H1 (cell line): Measurements from ENCODE around the gene PTPRT. TPM values are rescaled to one million over a fixed set of nuclear protein-coding genes. Genes with fewer than 3 reads are reported as not detected.

Experiments used
- CTCF ChIA-PET: fragments of 300-600 bp; sonication (Branson Sonifier 250); formaldehyde crosslinking; loops from one replicate; lab custom pipeline; 2021; ENCODE audit not compliant: partially characterized antibody; lab: Charles Lee
- POLR2A ChIA-PET: fragments of 300-600 bp; sonication (Branson Sonifier 250); formaldehyde crosslinking; loops from one replicate; lab custom pipeline; 2021; ENCODE audit warnings: inconsistent platforms; ENCODE audit not compliant: partially characterized antibody; lab: Charles Lee
- DNase-seq, 2 experiments: peaks; one replicate each; pipeline versions ENCODE4 v3.0.0 to v3.0.0-alpha.2; 2010 to 2022; ENCODE audit warnings: low spot score in 2 of 2, low read depth in 1 of 2, mixed read lengths in 1 of 2
- FAIRE-seq: peaks from 2 replicates; lab custom pipeline; 2011; peaks lifted over from hg19 to GRCh38; lab: Jason Lieb, UNC
- H2AFZ ChIP-seq: 2 replicates; pipeline ENCODE4 v1.8.1; 2012; ENCODE audit warnings: low read length, inconsistent platforms
- H2AK5ac ChIP-seq: 2 replicates; pipeline ENCODE4 v1.6.1; 2013; ENCODE audit warnings: low read depth, low read length
- H2BK120ac ChIP-seq: replicated peaks from 2 replicates; pipeline ENCODE3; 2013; ENCODE audit warnings: low read depth, low read length, inconsistent platforms
- H2BK12ac ChIP-seq: 2 replicates; pipeline ENCODE4 v1.6.1; 2013; ENCODE audit warnings: low read depth, low read length
- H2BK15ac ChIP-seq: 2 replicates; pipeline ENCODE4 v1.6.1; 2013; ENCODE audit warnings: low read length
- H2BK20ac ChIP-seq: 2 replicates; pipeline ENCODE4 v1.6.1; 2013; ENCODE audit warnings: low read length
- H2BK5ac ChIP-seq: 2 replicates; pipeline ENCODE4 v1.6.1; 2013; ENCODE audit warnings: low read depth, low read length
- H3K14ac ChIP-seq: 2 replicates; pipeline ENCODE4 v1.6.1; 2013; ENCODE audit warnings: inconsistent platforms; ENCODE audit not compliant: insufficient read length
- H3K18ac ChIP-seq: 2 replicates; pipeline ENCODE4 v1.6.1; 2013; ENCODE audit warnings: low read length; ENCODE audit errors: extremely low read depth
- H3K23ac ChIP-seq: 2 replicates; pipeline ENCODE4 v1.6.1; 2013; ENCODE audit warnings: inconsistent platforms; ENCODE audit not compliant: insufficient read length
- H3K23me2 ChIP-seq: 2 replicates; pipeline ENCODE4 v1.6.1; 2013; ENCODE audit warnings: low read depth, low read length
- H3K27ac ChIP-seq: 2 replicates; pipeline ENCODE4 v1.6.1; 2011; ENCODE audit warnings: low read depth, low read length, inconsistent platforms
- H3K27me3 ChIP-seq, 4 experiments: replicated peaks in 1 of 4; 1 replicate in 1 of 4; 2 replicates in 3 of 4; pipeline versions ENCODE4 v1.6.1 to v1.8.1; 2011 to 2013; ENCODE audit warnings: low read length in 3 of 4, mild to moderate bottlenecking in 3 of 4, inconsistent platforms in 2 of 4, mixed read lengths in 2 of 4, moderate library complexity in 1 of 4; ENCODE audit not compliant: control insufficient read depth in 3 of 4, insufficient read depth in 3 of 4; ENCODE audit errors: extremely low read depth in 1 of 4
- H3K36me3 ChIP-seq, 4 experiments: 2 replicates each; pipeline versions ENCODE4 v1.6.1 to v1.8.1; 2011 to 2013; ENCODE audit warnings: mild to moderate bottlenecking in 4 of 4, low read length in 3 of 4, moderate library complexity in 2 of 4, control low read depth in 1 of 4, inconsistent platforms in 1 of 4; ENCODE audit not compliant: insufficient read depth in 4 of 4, control insufficient read depth in 2 of 4
- H3K4ac ChIP-seq: replicated peaks from 2 replicates; pipeline ENCODE3; 2013; ENCODE audit warnings: low read length, low read depth, mixed read lengths, inconsistent platforms; ENCODE audit not compliant: insufficient read length
- H3K4me1 ChIP-seq, 4 experiments: replicated peaks in 1 of 4; 1 replicate in 1 of 4; 2 replicates in 3 of 4; pipeline versions ENCODE4 v1.6.1 to v1.8.1; 2011 to 2013; ENCODE audit warnings: low read length in 3 of 4, inconsistent platforms in 2 of 4, mixed read lengths in 1 of 4; ENCODE audit not compliant: insufficient read depth in 4 of 4, control insufficient read depth in 3 of 4
- H3K4me2 ChIP-seq, 2 experiments: 2 replicates each; pipeline versions ENCODE4 v1.6.1 to v1.8.1; 2011 to 2013; ENCODE audit warnings: low read depth in 2 of 2, low read length in 2 of 2, control low read depth in 1 of 2, inconsistent platforms in 1 of 2, mild to moderate bottlenecking in 1 of 2; ENCODE audit not compliant: insufficient read depth in 1 of 2
- H3K4me3 ChIP-seq, 4 experiments: fragments of 200-600, 300-600 bp in 1 of 4; sonication (generic), shearing (Covaris generic), sonication (Bioruptor Twin) in 1 of 4; 2 replicates each; pipeline versions ENCODE4 v1.5.1 to v1.8.1; 2011 to 2016; ENCODE audit warnings: low read length in 4 of 4, low read depth in 3 of 4, control low read depth in 2 of 4, inconsistent platforms in 2 of 4, mild to moderate bottlenecking in 2 of 4, mixed read lengths in 1 of 4, moderate library complexity in 1 of 4; ENCODE audit not compliant: insufficient read depth in 2 of 4; ENCODE audit errors: extremely low read depth in 1 of 4
- H3K56ac ChIP-seq: replicated peaks from 2 replicates; pipeline ENCODE3; 2013; ENCODE audit warnings: low read depth, mild to moderate bottlenecking, mixed read lengths, low read length, inconsistent platforms; ENCODE audit not compliant: insufficient read length
- H3K79me1 ChIP-seq: 2 replicates; pipeline ENCODE4 v1.6.1; 2013; ENCODE audit warnings: low read depth, low read length, control low read depth
- H3K79me2 ChIP-seq, 2 experiments: 2 replicates each; pipeline versions ENCODE4 v1.6.1 to v1.8.1; 2012 to 2013; ENCODE audit warnings: low read length in 2 of 2, mild to moderate bottlenecking in 2 of 2, inconsistent platforms in 1 of 2; ENCODE audit not compliant: insufficient read depth in 2 of 2, control insufficient read depth in 1 of 2
- H3K9ac ChIP-seq, 4 experiments: replicated peaks in 1 of 4; 1 replicate in 1 of 4; 2 replicates in 3 of 4; pipeline versions ENCODE4 v1.6.1 to v1.8.1; 2011 to 2013; ENCODE audit warnings: low read depth in 3 of 4, low read length in 3 of 4, control low read depth in 2 of 4, mild to moderate bottlenecking in 2 of 4, moderate library complexity in 2 of 4, inconsistent platforms in 1 of 4; ENCODE audit errors: extremely low read depth in 1 of 4
- H3K9me3 ChIP-seq, 2 experiments: 2 replicates each; pipeline versions ENCODE4 v1.6.1 to v1.8.1; 2012 to 2013; ENCODE audit warnings: mild to moderate bottlenecking in 2 of 2, moderate library complexity in 2 of 2, control low read depth in 1 of 2, inconsistent platforms in 1 of 2, low read depth in 1 of 2, low read length in 1 of 2, mixed read lengths in 1 of 2; ENCODE audit not compliant: insufficient read depth in 2 of 2
- H4K20me1 ChIP-seq, 2 experiments: replicated peaks in 1 of 2; 2 replicates each; pipeline versions ENCODE3 to v1.8.1; 2011 to 2013; ENCODE audit warnings: inconsistent platforms in 2 of 2, low read length in 2 of 2, mild to moderate bottlenecking in 1 of 2; ENCODE audit not compliant: insufficient read depth in 2 of 2, control insufficient read depth in 1 of 2
- H4K5ac ChIP-seq: 2 replicates; pipeline ENCODE4 v1.6.1; 2013; ENCODE audit warnings: low read length, low read depth, mixed read lengths, inconsistent platforms; ENCODE audit not compliant: insufficient read length
- H4K8ac ChIP-seq: 2 replicates; pipeline ENCODE4 v1.8.0; 2013; ENCODE audit warnings: mild to moderate bottlenecking, moderate library complexity, low read length, inconsistent platforms; ENCODE audit not compliant: insufficient read depth; ENCODE audit errors: extremely low read depth
- H4K91ac ChIP-seq: replicated peaks from 2 replicates; pipeline ENCODE3; 2013; ENCODE audit warnings: low read length, mixed read lengths, inconsistent platforms; ENCODE audit not compliant: insufficient read length
- BRCA1 ChIP-seq: IDR thresholded peaks from 2 replicates; pipeline ENCODE4 v1.6.1; 2012; ENCODE audit warnings: low read depth, low read length, improper control_type of control experiment
- CREB1 ChIP-seq: IDR thresholded peaks from 2 replicates; pipeline ENCODE4 v1.6.1; 2012; ENCODE audit warnings: inconsistent platforms
- EGR1 ChIP-seq: IDR thresholded peaks from 2 replicates; pipeline ENCODE4 v1.6.1; 2011; ENCODE audit warnings: low read depth, low read length, borderline replicate concordance
- FOSL1 ChIP-seq: IDR thresholded peaks from 2 replicates; pipeline ENCODE4 v1.6.1; 2011; ENCODE audit warnings: mild to moderate bottlenecking, low read depth, low read length, moderate library complexity; ENCODE audit not compliant: insufficient read depth
- GTF2F1 ChIP-seq: IDR thresholded peaks from 2 replicates; pipeline ENCODE4 v1.6.1; 2012; ENCODE audit warnings: low read depth, low read length, improper control_type of control experiment, borderline replicate concordance
- NRF1 ChIP-seq: IDR thresholded peaks from 2 replicates; pipeline ENCODE4 v1.6.1; 2011; ENCODE audit warnings: mild to moderate bottlenecking, low read depth, low read length, improper control_type of control experiment
- PHF8 ChIP-seq: fragments of 200-600 bp; sonication (generic); conservative IDR thresholded peaks from 2 replicates; pipeline ENCODE4 v1.7.1; 2012; ENCODE audit warnings: low read depth, mild to moderate bottlenecking, inconsistent platforms, low read length, moderate library complexity
- POLR2A ChIP-seq, 2 experiments: IDR thresholded peaks; 1 replicate in 1 of 2; 2 replicates in 1 of 2; pipeline ENCODE4 v1.6.1; 2011; ENCODE audit warnings: low read depth in 2 of 2, low read length in 2 of 2, mild to moderate bottlenecking in 2 of 2; ENCODE audit errors: control extremely low read depth in 1 of 2
- SAP30 ChIP-seq: fragments of 300-600 bp; sonication (generic); IDR thresholded peaks from 2 replicates; pipeline ENCODE4 v1.7.1; 2012; ENCODE audit warnings: low read length, moderate library complexity, mild to moderate bottlenecking, inconsistent platforms; ENCODE audit not compliant: insufficient read depth, insufficient replicate concordance
- SP1 ChIP-seq: IDR thresholded peaks from 2 replicates; pipeline ENCODE4 v1.6.1; 2011; ENCODE audit warnings: low read depth, low read length
- SRF ChIP-seq: IDR thresholded peaks from 2 replicates; pipeline ENCODE4 v1.6.1; 2011; ENCODE audit warnings: mild to moderate bottlenecking, low read depth, low read length, moderate library complexity
- TAF1 ChIP-seq: IDR thresholded peaks from 2 replicates; pipeline ENCODE4 v1.6.1; 2011; ENCODE audit warnings: mild to moderate bottlenecking, low read depth, low read length
- TAF7 ChIP-seq: optimal IDR thresholded peaks from 2 replicates; pipeline ENCODE3; 2011; ENCODE audit warnings: low read depth, mild to moderate bottlenecking, inconsistent platforms, low read length, moderate library complexity, borderline replicate concordance
- TBP ChIP-seq: IDR thresholded peaks from 2 replicates; pipeline ENCODE4 v1.6.1; 2011; ENCODE audit warnings: low read depth, low read length, improper control_type of control experiment
- YY1 ChIP-seq: IDR thresholded peaks from 2 replicates; pipeline ENCODE4 v1.6.1; 2011; ENCODE audit warnings: low read depth, mild to moderate bottlenecking, low read length
- WGBS, 2 experiments: shearing (Covaris generic) in 1 of 2; methylation state at CpG; one replicate each; pipeline versions ENCODE4 v1.1.6 to v1.1.7; 2013 to 2015; ENCODE audit warnings: low lambda C conversion rate in 2 of 2, mixed read lengths in 2 of 2, inconsistent platforms in 1 of 2, low coverage in 1 of 2, missing lambda C conversion rate in 1 of 2; ENCODE audit not compliant: insufficient replicate concordance in 2 of 2, insufficient coverage in 1 of 2, insufficient read length in 1 of 2; ENCODE audit errors: extremely low coverage in 1 of 2, missing lambda C conversion rate in 1 of 2; 5-methylcytosine and 5-hydroxymethylcytosine counted together
- polyA plus RNA-seq, 7 experiments: library from polyadenylated mRNA; depleted of rRNA in 3 of 7; stranded (reverse) in 5 of 7; unstranded in 2 of 7; fragments of >200 nt in 5 of 7; fragments of 200-250 nt in 2 of 7; gene quantifications; 1 replicate in 5 of 7; 2 replicates in 1 of 7; 4 replicates in 1 of 7; pipeline versions ENCODE4 v1.2.1 to v1.2.3, GENCODE V29; 2011 to 2013; ENCODE audit warnings: missing spikeins in 2 of 7, mixed read lengths in 2 of 7
- total RNA-seq: library from RNA; stranded (reverse); fragmentation: NEBNext Ultra II Directional; extraction: Animal tissue kit (Norgen Biotek cat#: 25700); gene quantifications from 2 replicates; pipeline ENCODE4 v1.2.1, GENCODE V29; 2021
- TF ChIP-seq, protein P1 (sequence below): IDR thresholded peaks from 2 replicates; pipeline ENCODE4 v1.6.1; 2012; ENCODE audit warnings: inconsistent platforms

PTPRT gene
- total and polyA plus RNA-seq, 2 of the 8 experiments (the other 6 are each of a cell fraction or from before 2014, with no cell fraction given), result 0.33 to 1.8 TPM

- no peak overlapping the region for H3K14ac ChIP-seq
- no peaks in the 10 kb centered on the region for H3K79me2 ChIP-seq
- H4K5ac ChIP-seq, result no peak overlapping the region
- no peaks in the 10 kb centered on the region for H3K27me3 ChIP-seq
- H3K18ac ChIP-seq, result no peak overlapping the region
- H3K36me3 ChIP-seq, result no peaks in the 10 kb centered on the region
- H2BK5ac ChIP-seq, result no peak overlapping the region
- no peak overlapping the region for H3K4me3 ChIP-seq
- H2BK120ac ChIP-seq, result no peak overlapping the region
- no peak overlapping the region for H3K4me2 ChIP-seq
- no peak overlapping the region for H3K23ac ChIP-seq
- H3K56ac ChIP-seq, result no peak overlapping the region
- 88% methylated on average over 1 of the region's 1 CpG; no CpG with 5 or more reads in 1 of the 2 experiments for WGBS, 2 experiments
- FAIRE-seq (no peak), DNase-seq (no peak)
- no peak overlapping the region for H2BK15ac ChIP-seq
- H3K9ac ChIP-seq, result no peak overlapping the region
- CTCF ChIA-PET, result no interaction called here
- H3K4me1 ChIP-seq, result no peaks in the 10 kb centered on the region
- H4K91ac ChIP-seq, result no peak overlapping the region
- no peaks in the 10 kb centered on the region for H4K20me1 ChIP-seq
- no peak overlapping the region for H3K4ac ChIP-seq
- no peak overlapping the region for H3K27ac ChIP-seq
- H3K9me3 ChIP-seq, result no peaks in the 10 kb centered on the region
- H2AFZ ChIP-seq, result no peak overlapping the region
- H2BK20ac ChIP-seq, result no peak overlapping the region
- no peaks in the 10 kb centered on the region for H3K23me2 ChIP-seq
- H2BK12ac ChIP-seq, result no peak overlapping the region
- POLR2A ChIA-PET, result no interaction called here
- H2AK5ac ChIP-seq, result no peak overlapping the region
- H3K79me1 ChIP-seq, result no peaks in the 10 kb centered on the region
- no peak overlapping the region for H4K8ac ChIP-seq
- TF ChIP-seq FOSL1, result no peak
- no peak for TF ChIP-seq TAF1
- TF ChIP-seq SAP30, result no peak
- no peak for TF ChIP-seq NRF1
- no peak for TF ChIP-seq YY1
- no peak for TF ChIP-seq CREB1
- no peak for TF ChIP-seq PHF8
- no peak for TF ChIP-seq GTF2F1
- TF ChIP-seq TBP, result no peak
- no peak for TF ChIP-seq TAF7
- TF ChIP-seq, protein P1, sequence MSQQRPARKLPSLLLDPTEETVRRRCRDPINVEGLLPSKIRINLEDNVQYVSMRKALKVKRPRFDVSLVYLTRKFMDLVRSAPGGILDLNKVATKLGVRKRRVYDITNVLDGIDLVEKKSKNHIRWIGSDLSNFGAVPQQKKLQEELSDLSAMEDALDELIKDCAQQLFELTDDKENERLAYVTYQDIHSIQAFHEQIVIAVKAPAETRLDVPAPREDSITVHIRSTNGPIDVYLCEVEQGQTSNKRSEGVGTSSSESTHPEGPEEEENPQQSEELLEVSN, result no peak
- no peak for TF ChIP-seq EGR1
- TF ChIP-seq BRCA1, result no peak
- no peak for TF ChIP-seq POLR2A (IDR thresholded peaks at IDR 0.05; ENCODE audit: control extremely low read depth in 1 of 2, low read depth in 2 of 2, low read length in 2 of 2)
- no peak for TF ChIP-seq SRF
- TF ChIP-seq SP1, result no peak
These were observed 1107.1 kb downstream of the PTPRT start for GRCh38 chr20:42082611-42083010.
